Brain pericyte (primary cell): ENCODE data around the gene BTNL8.

Source experiments
- DNase-seq: peaks from one replicate; pipeline ENCODE4 v3.0.0-alpha.2; 2012; ENCODE audit warnings: low read depth, low spot score

BTNL8 gene

GRCh38 chr5:180898621-180899246 is at the start of gene BTNL8:
Gene BTNL8 (plus strand): TSS chr5:180899159. CDS start chr5:180899311, 152 bp downstream.
- DNase-seq: no peak

DNA sequence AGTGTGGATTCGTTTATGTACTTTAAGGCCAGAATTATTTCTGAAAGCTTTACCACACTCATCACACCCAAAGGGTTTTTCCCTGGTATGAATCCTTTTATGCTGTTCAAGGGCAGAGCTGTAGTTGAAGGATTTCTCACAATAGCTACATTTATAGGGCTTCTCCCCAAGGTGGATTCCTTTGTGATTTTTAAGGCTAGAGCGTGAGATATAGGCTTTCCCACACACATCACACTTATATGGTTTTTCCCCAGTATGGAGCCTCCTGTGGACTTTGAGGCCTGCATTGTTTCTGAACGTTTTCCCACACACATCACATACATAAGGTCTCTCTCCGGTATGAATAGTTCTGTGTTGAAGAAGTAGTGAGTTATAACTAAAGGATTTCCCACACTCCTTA is 49.1 kb upstream of the BTNL8 start:
- DNase-seq: no peak

GRCh38 chr5:180850434-180851078 is 48.4 kb upstream of the BTNL8 start:
- no peak for DNase-seq

DNA sequence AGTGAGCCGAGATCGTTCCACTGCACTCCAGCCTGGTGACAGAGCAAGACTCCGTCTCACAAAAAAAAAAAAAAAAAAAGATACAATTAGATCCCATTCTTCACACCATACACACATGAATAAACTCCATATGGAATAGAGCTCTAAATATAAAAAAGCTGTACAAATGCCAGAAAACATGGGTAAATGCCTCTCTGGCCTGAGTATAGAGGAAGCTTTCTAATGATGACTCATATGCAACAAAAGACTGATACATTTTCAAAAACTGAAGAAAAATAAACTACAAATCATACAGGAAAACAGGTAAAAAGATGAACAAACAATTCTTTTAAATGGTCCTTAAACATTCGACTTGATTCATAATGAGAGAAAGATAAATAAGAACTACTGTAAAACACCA is 46.5 kb upstream of the BTNL8 start:
- no peak for DNase-seq

DNA sequence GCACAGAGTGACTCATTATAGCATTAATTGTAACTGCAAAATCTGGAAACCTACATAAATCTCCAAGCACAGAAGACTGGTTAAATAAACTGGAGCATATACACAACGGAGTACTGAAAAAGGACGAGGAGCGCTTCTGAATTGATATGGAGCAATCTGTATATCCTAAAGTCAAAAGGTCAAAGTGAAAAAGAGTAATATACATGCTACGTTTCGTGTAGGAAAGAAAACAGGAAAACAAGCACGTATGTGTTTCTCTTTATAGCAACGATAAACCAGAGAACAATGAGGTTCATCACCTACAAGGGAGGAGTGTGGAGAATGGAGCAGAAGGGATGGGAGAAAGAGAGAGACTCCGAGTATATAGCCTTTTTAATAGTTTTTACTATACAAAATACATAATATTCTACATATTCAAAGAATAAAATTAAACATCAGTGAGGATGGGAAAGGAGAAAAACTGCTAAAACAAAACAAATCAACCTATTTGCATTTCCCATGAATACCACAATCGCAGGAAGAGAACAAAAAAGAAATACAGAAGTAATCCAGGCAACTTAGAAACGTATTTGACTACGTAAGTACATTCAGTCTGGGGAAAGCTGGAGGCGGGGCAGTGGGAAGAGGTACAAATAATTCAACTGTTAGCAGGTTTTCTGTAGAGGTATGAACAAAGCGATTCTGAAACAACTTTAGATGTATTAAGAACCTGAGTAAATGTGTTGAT is 45.7 kb upstream of the BTNL8 start:
- no peak for DNase-seq

- no peak for DNase-seq
These were observed 45.1 kb upstream of the BTNL8 start for GRCh38 chr5:180853848-180854176.

DNA sequence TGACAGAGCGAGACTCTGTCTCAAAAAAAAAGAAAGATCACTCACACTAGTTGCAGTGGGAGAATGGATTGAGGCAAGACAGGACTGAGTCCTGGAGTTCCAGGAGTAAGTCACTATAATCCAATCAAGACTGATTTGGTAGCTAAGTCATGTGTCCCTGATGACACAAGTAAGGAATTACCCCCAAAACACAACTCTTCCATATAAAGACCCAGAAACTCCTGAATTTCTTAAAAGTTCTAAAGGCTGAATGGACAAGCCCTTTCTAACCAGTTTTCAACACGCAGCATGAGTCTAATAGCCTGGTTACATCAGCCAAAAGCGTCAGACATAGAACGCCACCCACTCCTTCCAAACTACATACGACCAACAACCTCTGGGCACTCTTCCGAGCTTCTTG is 40.4 kb upstream of the BTNL8 start:
- no peak for DNase-seq

DNA sequence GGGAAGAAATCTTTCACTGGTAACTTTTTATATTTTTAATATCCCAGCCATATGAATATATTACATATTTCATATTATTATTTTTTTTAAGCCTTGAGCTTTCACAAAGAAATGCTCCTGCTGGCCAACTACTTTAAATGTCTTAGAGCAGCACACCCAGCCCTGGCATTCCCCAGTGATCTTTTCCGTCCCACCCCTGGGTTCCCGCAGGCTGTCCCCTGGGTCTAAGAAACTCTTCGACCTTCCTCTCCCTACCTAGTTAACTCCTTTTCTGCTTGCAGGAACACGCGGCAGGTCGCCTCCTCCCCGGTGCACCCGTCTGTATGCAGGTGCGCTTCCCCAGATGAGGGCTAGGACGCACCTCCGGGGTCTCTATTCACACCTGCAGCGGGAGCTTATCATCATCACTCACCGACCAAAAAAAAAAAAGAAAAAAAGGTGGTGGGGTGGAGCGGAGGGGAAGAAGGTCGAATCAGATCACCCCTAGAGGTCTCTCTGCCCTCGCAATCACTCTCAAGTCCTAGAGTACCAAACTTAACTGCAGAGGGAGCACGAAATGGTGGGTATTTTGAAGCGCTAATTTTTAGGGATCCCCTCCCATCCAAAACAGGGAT is 38.6 kb upstream of the BTNL8 start:
- no peak for DNase-seq

GRCh38 chr5:180860887-180861822 is 37.8 kb upstream of the BTNL8 start, which contains the start of gene ZFP62:
Gene ZFP62 (minus strand): TSS chr5:180861276. CDS start chr5:180861219, 57 bp downstream.
- DNase-seq: peak; percentile 61

DNA sequence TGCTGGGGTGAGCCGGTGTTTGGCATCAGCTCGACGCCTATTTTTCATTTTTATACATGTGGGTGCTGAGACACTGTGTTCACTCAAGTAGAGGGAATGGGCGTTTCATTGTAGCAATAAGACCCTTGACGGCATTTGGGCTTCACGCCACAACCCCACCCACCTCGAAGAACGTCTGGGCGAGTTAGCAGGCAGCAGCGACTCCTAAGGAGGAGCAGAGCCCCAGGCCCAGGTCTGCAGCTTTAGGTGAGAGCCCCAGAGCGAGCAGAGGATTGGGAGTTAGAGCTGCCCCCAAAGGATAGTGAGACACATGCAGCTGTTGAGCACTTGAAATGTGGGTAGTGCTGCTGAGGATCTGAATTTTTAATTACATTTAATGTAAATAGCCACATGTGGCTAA is 36.3 kb upstream of the BTNL8 start:
- DNase-seq: no peak

DNA sequence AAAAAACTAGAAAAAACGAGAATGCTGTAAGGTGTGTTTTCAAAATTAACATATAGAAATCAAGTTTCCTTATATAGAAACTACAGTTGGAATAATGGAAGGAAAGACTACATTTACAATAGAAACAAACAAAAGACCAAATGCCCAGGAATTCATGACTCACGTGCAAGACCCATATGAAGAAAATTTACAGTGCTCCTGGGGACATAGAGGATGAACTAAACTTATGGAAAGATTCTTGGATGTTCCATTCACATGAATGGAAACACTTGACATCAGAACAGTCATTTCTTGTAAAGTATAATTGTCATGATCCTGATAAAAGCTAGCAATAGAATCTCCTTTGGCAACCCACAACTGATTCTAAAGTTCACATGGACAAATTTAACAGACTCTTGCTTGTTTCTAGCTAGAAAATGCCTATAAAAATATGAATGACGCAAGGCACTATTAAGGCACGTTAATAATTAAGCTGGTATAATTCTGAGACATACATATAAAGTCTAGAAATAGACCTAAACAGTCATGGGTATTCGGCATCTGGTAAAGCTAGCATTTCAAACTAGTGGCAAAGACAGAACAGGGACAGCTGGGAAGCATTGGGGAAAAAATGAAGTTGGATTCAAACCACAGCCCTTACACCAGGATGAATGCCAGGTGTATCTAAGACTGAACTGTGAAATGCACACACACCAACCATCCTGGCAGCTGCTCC is 32.8 kb upstream of the BTNL8 start:
- DNase-seq: no peak

GRCh38 chr5:180866985-180867384 is 32.0 kb upstream of the BTNL8 start:
- DNase-seq: no peak

- DNase-seq: peak; percentile 31
These were observed 30.0 kb upstream of the BTNL8 start for GRCh38 chr5:180868960-180869359.

GRCh38 chr5:180869587-180869986 is 29.4 kb upstream of the BTNL8 start:
- no peak for DNase-seq

GRCh38 chr5:180870276-180871068 is 28.5 kb upstream of the BTNL8 start:
- no peak for DNase-seq

DNA sequence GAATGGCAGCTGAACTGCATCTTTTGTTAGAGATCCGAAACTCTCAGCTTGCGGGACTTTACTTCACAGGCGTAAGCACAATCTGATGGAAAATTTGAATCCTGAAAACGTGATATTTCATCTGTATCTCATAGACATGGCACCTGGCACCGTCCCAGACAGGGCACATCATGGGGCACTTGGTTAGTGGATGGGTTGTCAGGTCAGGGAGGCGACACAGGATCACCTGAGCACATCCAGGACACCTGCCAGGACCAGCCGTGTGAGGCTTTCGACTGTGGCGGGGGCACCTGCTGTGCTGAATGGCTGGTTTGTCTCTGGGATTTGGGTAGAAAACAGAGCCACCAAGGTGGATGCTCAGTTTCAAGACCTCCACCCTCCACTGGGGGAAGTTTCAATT is 26.5 kb upstream of the BTNL8 start:
- DNase-seq: no peak

DNA sequence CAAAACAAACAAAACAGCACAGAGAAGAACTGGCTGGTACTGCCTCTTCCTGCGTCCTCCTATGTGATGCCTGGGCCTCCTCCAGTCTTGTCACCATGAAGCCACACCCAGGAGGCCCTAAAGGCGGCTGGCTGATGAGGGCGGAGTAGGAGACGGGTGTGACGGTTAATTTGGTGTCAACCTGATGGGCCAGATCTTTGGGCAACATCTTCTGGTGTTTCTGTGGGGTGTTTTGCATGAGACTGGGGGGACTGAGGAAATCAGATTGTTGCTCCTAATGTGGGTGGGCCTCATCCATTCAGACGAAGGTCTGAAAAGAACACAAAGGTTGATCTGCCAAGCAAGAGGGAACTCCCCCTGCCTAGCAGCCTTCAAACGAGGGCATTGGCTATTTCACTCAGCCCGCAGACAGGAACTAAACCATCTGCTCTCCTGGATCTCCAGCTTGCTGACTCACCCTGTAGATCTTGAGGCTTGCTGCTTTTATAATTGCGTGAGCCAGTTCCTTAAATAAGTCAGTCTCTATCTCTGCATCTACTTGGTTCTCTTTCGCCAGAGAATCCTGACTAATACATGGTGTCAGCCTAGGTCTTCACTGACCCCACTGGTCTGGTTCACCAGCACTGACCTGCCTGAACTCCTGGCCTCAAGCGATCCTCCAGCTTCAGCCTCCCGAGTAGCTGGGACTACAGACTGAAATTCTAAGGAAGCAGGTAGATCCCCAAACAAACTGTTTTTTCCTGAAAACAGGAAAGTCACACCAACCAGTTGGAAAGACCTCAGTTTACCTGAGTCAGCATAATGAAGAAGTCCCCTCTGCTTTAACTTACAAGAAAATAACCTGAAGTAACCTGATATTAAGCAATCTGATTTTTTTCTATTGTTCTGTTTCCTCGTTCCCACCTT is 25.1 kb upstream of the BTNL8 start:
- no peak for DNase-seq

- DNase-seq: no peak
These were observed 24.0 kb upstream of the BTNL8 start for GRCh38 chr5:180874804-180875582.
